Effector CD4-positive, alpha-beta T cell (primary cell): ENCODE results near the gene NALF2.

Experiments used
- DNase-seq: peaks from one replicate; pipeline ENCODE4 v3.0.0-alpha.2; 2020
- total RNA-seq: gene quantifications from one replicate; lab custom pipeline; 2026; lab: John Stamatoyannopoulos, UW

NALF2 gene
- total RNA-seq = 0.75 reads per million

DNA sequence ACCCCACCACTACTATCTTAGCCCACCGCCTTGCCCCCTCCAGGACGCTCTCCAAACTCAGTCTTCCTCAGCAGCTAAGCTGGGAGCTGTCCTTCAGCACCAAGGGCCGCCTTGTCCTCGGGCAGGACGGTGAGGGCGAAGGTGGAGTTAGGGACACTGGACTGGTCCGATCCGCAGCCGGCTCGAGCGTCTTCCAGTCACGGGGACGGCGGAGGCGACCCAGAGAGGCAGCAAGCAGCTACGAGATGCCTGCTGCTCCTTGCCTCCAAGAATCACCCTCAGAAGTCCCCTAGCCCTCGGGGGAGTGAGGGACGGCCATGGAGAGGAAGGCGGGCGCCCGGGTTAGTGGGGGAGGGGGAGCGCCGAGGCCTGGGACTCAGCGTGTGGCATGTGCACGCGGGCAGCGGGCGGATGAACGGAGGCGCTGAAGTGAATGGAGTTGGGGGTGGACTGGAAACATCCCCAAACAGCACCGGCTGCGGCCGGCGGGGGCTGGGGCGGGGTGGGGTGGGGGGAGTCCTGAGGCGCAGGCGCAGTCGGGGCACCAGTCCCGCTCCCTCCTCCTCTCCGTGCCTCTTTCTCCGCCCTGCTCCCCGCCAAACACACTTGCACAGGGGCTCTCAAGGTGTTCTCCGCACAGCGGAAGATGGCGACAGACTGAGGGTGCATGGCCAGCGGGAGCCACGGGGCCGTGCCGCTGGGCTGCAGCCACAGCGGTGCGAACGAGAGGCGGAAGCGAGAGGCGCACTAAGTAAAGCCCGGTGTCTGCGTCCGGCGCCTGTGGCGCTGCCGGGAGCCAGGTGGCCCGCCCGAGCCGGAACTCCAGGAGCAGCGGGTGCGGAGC is at the start of gene NALF2:
Gene NALF2, plus strand, starts transcription at position 545 of the 844 bp plus-strand sequence. CDS start 957 bp downstream, outside the sequence.
- DNase-seq = no peak

DNA sequence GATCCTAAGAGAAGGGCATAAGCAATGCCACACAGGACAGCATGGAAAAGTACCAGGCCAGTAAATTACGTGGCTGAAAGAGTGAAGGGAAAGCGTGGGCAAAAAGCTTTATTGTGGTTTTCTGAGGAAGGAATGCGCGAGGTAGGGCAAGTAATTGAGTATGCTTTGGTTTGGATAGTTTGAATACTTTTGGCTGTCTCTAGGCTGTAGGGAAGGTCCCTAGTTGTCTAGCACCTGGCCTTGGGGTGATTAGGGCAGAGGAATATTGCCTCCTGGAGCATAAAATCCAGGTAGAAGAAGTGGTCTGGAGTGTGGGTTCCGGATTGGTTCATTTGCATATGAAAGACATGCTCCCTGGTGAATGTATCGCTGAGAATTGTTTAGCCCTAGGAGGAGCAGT is 46.4 kb upstream of the NALF2 start:
- DNase-seq = no peak

DNA sequence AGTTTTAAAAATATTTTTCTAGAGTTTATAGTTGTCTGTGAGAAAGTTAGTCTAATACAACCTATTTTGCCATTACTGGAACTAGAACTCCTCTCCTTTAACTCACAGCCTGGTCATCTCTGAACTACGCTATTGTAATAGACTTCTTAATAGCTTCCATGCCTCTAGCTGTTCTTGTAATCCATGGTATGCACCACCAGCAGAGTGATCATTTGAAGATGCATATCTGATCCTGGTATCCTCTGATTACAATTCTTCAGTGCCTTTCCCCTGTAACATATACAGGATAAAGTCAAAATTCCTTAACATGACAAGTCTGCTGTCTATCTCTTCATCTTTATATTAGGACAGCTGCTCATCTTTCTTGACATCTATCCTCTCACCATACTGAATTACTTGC is 37.6 kb upstream of the NALF2 start:
- DNase-seq = no peak

DNA sequence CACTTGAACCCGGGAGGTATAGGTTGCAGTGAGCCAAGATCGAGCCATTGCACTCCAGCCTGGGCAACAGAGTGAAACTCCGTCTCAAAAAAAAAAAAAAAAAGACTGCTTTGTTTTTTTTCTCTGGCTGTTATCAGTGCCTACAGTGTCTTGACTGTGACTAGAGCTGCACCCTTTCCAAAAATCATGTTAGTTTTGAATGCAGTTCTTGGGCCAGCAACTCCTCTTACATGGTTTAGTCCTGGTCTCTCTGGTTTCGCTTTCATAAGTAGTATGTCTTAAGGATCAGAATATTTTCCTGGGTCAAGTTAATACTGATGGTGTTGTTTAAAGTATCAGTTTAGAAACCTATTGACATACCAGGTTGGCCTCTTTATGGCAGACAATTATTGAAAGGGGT is 34.2 kb upstream of the NALF2 start:
- DNase-seq = no peak

DNA sequence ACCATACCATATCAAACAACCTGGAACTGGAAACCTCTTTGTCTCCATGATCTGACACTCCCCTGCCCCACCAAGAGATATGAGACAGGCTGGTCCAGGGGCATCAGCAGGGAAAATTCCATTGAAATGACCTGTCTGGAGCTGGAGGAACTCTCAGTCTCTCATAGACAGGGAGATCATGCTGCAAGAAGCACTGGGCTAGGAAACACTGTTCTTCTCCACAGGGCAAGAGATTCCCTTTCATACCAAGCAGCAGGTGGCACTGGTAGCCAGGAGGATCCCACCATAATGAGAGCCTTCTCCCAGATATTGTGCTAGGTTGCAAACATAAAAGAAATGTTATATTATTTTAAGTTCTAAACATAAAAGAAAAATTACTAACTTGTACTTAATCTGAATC is 14.5 kb upstream of the NALF2 start:
- DNase-seq = no peak

DNA sequence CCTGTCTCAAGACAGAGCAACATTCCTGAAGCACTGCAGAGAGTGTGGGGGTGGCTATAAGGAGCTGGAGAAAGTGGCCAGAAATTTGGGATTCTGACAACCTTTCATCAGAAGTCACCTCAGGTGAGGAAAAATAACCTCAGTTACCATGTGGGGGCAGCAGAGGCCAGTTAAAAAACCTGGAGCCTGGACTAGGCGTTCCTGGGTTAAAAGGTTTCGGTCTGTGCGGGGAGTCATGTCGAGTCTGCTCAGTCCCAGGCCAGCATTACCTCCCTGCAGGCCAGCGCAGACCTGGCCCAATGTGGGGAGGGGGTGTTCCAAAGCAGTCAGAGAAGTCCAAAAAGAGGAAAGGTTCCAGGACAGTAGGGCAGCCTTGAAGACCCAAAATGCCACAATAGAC is 10.9 kb upstream of the NALF2 start:
- no peak for DNase-seq

DNA sequence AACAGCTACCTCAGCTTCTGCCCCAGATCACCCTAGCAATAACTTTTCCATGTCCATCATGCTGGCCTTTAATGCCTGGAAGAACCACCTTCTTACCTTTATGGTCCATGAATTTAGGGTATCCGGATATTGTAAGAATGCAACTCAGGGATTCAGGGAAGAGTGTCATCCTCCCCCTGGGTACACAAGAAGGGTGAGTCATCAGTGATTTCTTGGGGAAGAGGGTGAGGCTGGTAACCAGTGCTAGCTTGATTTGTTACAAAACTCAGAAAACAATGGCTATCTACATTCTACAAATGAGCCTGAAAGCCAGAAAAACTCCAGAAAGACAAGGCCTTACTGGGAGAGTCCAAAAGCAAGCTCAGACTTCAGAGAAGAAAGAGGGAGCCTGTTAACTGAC is 10.4 kb upstream of the NALF2 start:
- no peak for DNase-seq

DNA sequence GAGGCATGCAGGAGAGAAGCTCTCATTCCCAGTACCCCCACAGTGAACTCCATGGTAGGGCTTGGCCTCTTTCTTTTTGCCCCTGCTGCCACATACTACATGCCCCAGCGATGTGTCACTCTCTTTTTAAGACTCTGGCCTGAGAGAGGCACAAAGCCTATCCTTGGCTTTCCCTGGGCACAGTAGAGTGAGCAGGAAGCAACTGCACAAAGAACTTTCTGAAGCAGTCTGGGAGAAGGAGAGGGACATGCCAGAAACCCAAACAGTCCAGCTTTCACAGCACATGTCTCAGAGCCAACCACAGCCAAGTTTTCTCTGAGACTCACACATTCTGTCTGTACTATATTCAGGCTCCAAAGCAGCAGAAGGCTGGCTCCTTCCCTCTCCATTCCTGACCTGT is 7.9 kb upstream of the NALF2 start:
- DNase-seq = no peak

DNA sequence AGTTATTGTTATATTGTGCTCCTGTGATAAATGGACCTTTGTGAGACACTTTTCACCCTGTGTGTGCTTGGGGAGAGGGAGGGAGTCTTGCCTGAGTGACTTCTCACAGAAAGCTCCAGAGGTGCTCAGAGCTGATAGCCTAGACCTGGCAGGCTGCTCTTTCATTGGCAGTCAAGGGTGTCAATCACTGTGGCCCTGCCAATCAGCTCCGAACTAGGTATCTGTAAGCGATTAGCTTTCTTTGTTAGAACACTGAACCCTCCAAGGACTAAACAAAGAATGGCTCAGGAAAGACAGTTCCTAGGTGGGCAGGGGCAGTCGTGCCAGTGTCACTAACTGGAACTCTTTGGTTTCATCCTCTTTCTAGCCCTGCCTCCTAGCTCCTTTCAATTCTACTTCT is 2.7 kb upstream of the NALF2 start:
- DNase-seq = no peak

DNA sequence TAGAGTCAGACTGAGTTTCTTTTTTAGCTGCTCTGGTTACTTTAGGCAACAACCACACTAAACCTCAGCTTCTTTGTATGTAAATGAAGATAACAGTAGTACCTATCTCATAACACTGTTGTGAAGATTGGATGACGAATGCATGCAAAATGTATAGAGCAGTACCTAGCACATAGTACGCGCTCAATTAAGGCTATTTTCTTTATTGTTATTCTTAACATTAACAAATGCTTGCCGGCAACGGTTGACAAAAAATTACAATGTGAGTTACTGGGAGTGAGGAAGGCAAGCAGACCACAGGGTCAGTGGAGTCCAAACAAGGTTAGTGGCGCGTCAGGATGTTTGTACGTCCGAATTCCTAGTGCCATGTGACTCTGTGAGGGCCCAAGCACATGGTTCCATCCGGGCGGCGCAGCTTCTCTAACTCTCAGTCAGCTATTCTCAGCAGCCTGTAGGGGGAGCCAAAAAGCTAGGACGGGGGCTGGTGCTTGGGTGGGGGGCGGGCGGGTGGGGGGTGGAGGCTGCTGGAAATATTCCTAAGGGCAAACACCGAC is 821 bp upstream of the NALF2 start:
- no peak for DNase-seq

DNA sequence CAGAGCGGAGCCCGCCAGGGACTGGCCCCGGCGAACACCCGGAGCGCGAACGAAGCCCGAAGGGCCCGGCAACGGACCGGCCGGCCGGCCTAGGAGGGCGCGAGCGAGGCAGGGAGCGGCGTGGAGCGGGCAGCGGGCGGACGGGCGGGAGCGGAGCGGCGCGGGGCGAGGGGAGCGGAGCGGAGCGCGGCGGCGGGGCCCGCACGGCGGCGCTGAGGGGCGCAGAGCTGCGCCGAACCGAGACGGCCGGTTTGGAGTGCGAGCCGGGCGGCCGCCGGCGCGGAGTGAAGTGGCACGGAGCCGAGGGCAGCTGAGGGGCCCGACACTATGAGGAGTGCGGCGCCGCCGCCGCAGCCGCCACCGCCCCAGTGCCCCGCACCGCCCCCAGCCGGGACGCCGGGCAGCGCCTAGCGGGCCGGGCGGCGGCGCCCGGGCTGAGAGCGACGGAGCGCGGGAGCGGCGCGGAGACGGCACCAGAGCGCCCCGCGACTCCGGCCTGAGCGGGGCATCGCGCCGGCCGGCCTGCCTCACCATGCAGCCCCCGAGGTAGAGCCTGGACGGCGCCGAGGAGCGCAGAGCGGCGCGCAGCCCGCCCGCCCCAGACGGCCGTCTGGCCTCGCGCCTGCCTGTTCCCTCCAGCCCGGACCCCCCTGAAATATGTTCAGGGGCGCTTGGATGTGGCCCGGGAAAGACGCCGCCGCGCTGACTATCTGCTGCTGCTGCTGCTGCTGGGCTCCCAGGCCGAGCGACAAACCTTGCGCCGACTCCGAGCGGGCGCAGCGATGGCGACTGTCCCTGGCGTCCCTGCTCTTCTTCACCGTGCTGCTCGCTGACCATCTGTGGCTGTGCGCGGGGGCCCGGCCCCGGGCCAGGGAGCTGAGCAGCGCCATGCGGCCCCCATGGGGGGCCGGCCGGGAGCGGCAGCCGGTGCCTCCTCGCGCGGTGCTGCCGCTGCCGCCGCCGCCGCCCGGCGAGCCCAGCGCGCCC is 793 bp downstream of the NALF2 start:
- no peak for DNase-seq

DNA sequence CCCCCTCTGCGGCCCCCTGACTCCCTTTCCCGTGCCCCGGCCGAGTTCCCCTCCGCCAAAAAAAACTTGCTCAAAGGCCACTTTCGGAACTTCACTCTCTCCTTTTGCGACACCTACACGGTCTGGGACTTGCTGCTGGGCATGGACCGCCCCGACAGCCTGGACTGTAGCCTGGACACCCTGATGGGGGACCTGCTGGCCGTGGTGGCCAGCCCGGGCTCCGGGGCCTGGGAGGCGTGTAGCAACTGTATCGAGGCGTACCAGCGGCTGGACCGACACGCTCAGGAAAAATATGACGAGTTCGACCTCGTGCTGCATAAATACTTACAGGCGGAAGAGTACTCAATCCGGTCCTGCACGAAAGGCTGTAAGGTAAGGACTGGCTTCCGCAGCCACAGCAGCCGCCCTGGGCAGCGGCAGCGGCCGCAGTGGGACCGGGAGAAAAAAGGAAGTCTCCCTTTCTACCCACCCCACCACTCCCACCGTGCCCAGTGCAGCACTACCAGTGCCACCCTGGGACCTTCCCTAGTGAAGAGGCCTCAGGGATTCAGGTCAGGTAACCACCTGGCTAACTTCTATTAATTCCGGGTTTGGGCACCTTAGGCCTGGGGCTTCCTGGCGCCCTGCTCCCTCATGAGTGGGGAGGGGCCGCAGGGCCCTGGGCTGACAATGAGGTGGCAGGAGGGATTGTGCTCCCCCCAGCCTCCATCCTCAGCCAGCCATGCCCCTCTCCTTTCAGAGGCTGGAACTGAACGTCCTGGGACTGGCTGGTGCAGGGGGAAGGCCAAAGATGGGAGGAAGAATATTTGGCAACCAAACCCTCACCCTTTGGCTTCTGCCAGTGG is 1.9 kb downstream of the NALF2 start:
- DNase-seq = no peak

DNA sequence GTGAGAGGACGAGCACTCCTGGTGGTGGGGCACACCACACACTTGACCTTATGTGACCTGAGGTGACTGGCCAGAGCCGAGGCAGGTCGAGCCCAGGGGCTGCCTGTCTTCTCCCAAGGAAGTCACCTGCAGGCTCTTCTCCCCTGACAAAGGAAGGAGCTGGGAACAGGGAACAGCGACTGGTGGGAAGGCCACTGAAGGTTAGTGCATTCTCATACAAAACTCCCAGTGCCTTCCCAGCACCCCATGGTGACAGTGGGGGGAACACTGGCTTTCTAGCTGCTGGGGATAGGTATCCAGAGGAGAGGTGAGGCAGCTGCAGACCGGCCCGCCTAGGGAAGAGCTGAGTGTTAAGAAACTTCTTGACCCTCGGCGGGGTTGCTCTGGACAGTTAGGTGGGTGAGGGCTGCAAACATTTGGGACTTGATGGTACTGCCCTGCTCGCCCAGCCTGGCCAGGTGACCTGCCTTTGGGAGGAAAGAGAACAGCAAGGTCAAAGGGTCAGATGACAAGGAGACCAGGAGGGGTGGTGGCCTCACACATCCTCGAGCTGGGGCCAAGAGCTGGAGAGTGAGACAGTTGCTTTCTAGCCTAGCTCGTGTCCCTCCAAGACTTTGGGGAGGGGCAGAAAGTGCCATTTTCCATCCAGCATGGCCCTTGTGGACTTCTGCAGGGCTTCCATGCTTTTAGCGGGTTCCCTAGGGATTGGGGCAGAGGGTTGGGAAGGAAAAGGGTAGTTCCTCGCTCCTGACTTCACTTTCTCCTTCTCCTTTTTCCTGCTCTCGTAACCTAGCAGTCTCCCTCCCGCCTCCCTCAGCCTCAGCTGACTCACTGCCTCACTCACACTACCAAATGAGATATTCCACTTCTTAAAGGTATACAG is 2.7 kb downstream of the NALF2 start:
- no peak for DNase-seq

DNA sequence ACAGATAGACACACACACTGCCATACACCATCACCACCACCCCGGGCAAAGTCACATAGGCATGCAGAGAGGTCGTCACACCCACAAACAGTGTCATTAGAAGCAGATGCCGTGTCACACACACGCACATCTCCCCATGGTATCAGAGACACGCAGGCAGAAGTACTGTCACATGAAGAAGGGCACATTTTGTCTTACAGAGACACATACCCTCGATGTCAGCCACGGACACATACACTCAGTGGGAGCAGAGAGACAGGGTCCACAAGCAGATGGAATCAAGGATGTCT is 3.3 kb downstream of the NALF2 start:
- DNase-seq = no peak

DNA sequence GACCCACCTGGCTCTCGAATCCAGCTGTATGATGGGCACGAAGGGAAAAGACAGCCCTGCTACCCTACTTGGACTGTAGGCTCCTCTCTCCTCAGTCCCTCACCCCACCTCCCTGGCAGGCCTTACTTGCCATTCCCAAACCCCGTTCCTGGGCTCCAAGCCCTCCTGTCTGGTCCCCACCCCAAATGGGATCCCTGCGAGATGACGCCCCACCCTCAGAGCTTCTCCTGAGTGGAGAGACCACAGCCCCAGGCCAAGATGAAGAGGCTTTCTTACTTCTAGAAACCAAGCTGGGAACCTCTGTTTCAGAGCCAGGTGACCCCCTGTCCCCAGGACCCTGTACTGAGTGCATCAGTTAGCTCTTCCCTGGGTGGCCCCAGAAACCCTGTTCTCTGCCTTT is 4.5 kb downstream of the NALF2 start:
- DNase-seq = no peak

DNA sequence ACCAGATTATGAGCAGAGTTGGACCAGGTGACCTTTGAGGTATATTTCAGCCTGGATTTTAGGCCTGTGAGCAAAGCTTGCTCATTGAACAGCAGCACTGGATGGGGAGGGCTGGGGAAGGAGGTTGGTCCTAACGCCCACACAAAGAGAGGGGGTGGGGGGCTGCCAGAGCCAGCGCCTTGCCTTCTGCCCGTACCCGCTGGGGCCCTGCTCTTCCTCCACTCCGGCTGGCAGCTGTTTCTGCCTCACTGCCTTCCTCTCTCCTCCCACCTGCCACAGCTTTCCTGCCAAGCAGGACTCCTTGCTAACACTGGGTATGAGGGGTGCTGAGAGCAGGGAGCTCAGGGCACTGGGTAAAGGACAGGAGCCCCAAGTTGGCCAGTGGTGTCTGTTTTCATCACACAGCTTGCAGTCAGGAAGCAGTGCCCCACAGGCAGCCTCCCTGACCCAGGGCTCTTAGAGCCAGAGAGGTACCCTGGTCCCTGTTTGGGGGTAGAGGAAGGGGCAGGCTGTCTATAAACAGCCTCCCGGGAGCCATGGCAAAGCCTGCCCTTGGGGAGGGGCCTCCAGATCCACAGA is 6.1 kb downstream of the NALF2 start:
- DNase-seq = no peak

DNA sequence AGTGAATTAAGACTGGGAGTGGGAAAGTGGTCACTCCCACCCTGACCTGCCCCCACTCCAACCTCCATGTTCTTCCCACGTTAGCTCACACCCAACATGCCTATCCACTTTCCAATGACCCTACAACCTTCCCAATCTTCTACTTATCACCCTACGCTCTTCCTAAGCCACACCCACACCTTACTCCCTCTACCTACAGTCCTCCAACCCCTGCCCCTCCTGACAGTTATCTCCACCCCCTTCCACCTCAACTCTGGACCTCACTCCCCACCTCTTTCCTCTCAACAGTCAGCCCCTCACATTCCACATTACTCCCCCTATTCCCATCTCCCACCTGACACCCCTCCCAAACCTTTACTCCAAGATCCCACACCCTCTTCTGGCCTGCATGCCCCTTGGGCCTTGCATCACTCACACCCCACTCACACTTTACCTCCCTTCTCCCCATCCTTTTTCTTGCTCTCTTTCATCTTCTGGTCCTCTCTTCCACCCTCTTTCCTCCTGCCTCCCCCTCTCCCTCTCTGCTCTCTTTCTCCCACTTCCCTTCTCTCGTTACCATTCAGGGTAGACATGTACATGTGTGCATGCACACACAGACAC is 6.9 kb downstream of the NALF2 start:
- DNase-seq = no peak

DNA sequence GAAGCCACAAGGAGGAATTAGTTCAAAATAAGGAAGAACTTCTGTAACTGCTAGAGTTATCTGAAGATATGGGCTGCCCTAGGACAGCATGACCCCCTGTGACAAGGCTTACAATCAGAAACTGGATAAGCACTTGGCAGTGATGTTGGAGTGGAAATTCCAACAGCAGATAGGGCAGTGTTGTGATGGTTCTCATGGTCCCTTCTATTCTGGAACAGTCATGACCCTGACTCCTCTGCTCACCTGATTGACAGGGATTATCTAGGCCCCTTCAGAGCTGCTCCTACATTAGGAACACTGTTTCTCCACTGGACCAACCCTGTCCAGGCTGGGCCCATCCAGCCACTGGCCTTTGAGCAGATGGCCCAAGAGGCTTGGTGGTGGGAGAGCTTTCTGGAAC is 17.9 kb downstream of the NALF2 start:
- no peak for DNase-seq

DNA sequence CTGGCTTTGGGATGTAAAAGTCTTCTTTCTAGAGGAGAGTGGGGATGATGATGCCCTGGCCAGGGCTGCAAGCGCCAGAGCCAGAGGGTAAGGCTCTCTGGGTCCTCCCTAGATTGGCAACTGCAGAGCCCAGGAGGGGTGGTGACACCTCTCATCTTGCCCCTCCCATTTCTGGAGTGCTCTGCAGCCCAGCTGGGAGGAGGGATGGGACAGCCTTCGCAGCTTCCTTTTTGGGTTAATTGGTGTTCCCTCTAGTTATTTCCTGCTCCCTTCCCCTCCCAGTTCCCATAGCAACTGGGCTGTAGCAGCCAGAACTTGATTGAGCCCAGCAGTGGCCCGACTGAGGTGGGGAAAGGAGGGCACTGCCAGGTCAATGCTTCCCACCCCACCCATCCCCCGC is 19.2 kb downstream of the NALF2 start:
- no peak for DNase-seq

DNA sequence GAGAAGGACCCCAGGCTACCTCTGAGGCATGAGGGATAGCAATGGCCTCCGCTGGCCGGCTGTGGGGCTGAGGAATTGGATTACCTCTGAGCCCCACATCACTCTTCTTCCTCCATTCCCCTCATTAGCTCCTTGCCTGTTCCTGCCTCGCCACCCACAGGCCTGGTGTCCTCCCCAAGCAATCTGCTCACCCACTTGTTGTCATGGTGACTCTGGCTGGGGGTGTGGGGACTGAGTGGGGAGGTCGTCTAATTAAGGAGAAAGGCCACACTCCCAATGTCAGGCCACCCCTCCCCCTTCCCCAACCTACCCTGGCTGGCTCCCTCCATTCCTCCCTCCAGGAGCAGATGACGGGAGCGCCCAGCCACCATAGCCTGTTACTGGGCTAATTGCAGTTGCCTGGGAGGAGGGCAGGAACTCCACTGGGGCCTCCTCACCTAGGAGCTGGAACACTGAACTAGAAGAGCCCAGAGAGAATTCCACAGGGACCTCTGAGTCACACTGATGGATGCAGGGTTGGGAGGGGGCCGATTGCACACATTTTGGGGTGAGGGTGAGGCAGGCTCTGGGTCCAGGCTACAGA is 20.7 kb downstream of the NALF2 start:
- no peak for DNase-seq
